Esophagus squamous epithelium (tissue), 5 donors: ENCODE results near the gene CAPN15. TPM values are rescaled to one million over a fixed set of nuclear protein-coding genes. Genes with fewer than 3 reads are reported as not detected.

Experiments
- DNase-seq: peaks from one replicate; lab custom pipeline; 2025; lab: John Stamatoyannopoulos, UW
- H3K27ac ChIP-seq, 4 donors: fragments of 200-600 bp; sonication (generic); one replicate each; pipeline ENCODE4 v1.5.1; 2016 to 2019; ENCODE audit warnings: mild to moderate bottlenecking in 1 of 4
- H3K27me3 ChIP-seq, 4 donors: fragments of 200-600 bp; sonication (generic); 1 replicate in 3 of 4; 2 replicates in 1 of 4; pipeline versions ENCODE4 v1.5.1 to v1.6.0; 2017 to 2021; ENCODE audit warnings: antibody characterized with exemption in 1 of 4
- H3K36me3 ChIP-seq, 3 donors: fragments of 200-600 bp; sonication (generic); one replicate each; pipeline ENCODE4 v1.5.1; 2016 to 2019
- H3K4me1 ChIP-seq, 3 donors: fragments of 200-600 bp; sonication (generic); one replicate each; pipeline ENCODE4 v1.5.1; 2017 to 2019
- H3K4me3 ChIP-seq, 4 donors: fragments of 200-600 bp; sonication (generic); 1 replicate in 3 of 4; 2 replicates in 1 of 4; pipeline ENCODE4 v1.5.1; 2016 to 2019; ENCODE audit warnings: mild to moderate bottlenecking in 2 of 4, moderate library complexity in 1 of 4
- H3K9me3 ChIP-seq, 3 donors: fragments of 200-600 bp; sonication (generic); one replicate each; pipeline ENCODE4 v1.5.1; 2016 to 2019
- CTCF ChIP-seq, 6 experiments: fragments of 450-650 bp in 4 of 6; fragments of 200-600 bp in 2 of 6; sonication (generic) in 2 of 6; IDR thresholded peaks; one replicate each; pipeline ENCODE4 v1.5.1; 2016 to 2019; ENCODE audit warnings: antibody characterized with exemption in 6 of 6, mild to moderate bottlenecking in 4 of 6, moderate library complexity in 4 of 6
- POLR2A ChIP-seq, 4 donors: fragments of 450-650 bp; IDR thresholded peaks; one replicate each; pipeline ENCODE4 v1.6.1; 2017; ENCODE audit warnings: antibody characterized with exemption in 4 of 4, mild to moderate bottlenecking in 4 of 4, moderate library complexity in 3 of 4
- WGBS, 2 donors: methylation state at CpG; one replicate each; pipeline ENCODE4 v1.1.5; 2018; 5-methylcytosine and 5-hydroxymethylcytosine counted together
- intact Hi-C: fragments of 100-400 bp; cut with DNase I; formaldehyde crosslinking; loops from one replicate; pipeline ENCODE4 v1.15.0; 2022
- total RNA-seq, 4 donors: library from RNA; depleted of rRNA; stranded (reverse); fragments of >200 nt; gene quantifications; one replicate each; pipeline ENCODE4 v1.1.0, GENCODE V29; 2016
- donor health status: DM: yes; HTN: yes; CAD: no.

Gene CAPN15
- total RNA-seq, 4 donors from 2014 or later: 29.4 to 69.6 (median 52.4) TPM

DNA sequence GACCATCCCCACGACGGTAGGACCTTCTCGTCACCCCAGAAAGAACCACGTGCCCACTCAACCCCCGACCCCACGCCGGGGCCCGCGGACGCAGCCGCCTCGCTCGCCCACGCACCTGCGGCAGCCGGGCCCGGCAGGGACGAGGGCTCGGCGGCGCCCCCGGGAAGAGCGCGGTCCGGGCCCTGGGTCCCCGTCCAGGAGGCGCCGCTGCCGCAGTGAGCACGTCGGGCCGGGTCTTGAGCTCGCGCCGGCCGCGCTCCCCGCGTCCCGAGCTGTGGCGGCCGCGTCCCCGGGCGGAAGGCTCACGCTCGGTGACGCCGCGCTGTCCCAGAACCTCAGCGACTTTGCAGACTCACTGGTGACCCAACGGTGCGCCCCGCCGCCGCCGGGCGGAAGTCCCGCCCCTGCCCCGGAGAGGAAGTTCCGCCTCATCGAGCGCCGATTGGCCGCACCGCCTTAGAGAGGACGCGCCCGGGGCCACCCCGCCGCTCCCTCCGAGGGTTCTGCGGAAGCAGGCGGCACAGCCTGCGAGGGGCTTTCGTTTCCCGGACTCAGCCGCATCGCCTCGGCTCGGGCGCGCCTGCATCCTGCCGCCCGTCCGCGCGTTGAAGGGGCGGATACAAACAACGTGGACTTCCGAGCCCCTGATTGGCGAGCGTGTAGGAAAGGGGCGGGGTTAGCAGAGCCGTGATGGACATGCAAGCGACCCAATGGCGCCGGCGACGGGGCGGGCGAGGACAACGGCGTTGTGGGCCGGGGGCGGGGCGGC is 61.6 kb downstream of the CAPN15 start:
- Histone ChIP-seq H3K4me1 (peaks cover 49 to 77% (median 56%) of the 10 kb centered on the region in 3 donors), H3K9me3 (no peaks in the 10 kb centered on the region), H3K4me3 (peak overlapping the region; percentile 71 to 92 (median 80)), H3K36me3 (no peaks in the 10 kb centered on the region), H3K27me3 (peaks cover 0 to 6% (median 0%) of the 10 kb centered on the region in 4 donors), H3K27ac (peak overlapping the region; percentile 95 to 99 (median 98))
- WGBS, 2 donors: no CpG with 5 or more reads among the region's 107 CpGs
- DNase-seq: peak; percentile 91
- peak in 3 of 4 donors; percentile 61 to 90 (median 90) for TF ChIP-seq POLR2A (IDR thresholded peaks at IDR 0.05)
- peak in 2 of 6 experiments; percentile 7 to 12 for TF ChIP-seq CTCF (IDR thresholded peaks at IDR 0.05)
- intact Hi-C loops: loop anchor here (10.0 kb wide), 1 partner anchor 76 kb away; the partner anchor contains the start of gene RHOT2

- no peaks in the 10 kb centered on the region for H3K36me3 ChIP-seq
- peaks cover 54 to 80% (median 61%) of the 10 kb centered on the region in 3 donors for H3K4me1 ChIP-seq
- peaks cover 0 to 6% (median 0%) of the 10 kb centered on the region in 4 donors for H3K27me3 ChIP-seq
- intact Hi-C loops: loop anchor here (10.0 kb wide), 1 partner anchor 75 kb away; the partner anchor contains the start of gene RHOT2
- peak within 1 kb of the TSS; percentile 71 to 92 (median 84) for H3K4me3 ChIP-seq
- TF ChIP-seq CTCF (IDR thresholded peaks at IDR 0.05) (peak in 1 of 6 experiments; percentile 15), POLR2A (IDR thresholded peaks at IDR 0.05) (no peak)
- peak; percentile 95 for DNase-seq
- WGBS, 2 donors: 0% methylated on average over 1 to 4 of the region's 67 CpGs
- H3K9me3 ChIP-seq: no peaks in the 10 kb centered on the region
- peak within 1 kb of the TSS; percentile 95 to 99 (median 98) for H3K27ac ChIP-seq
Measured at GRCh38 chr16:589658-590187, 62.2 kb downstream of the CAPN15 start, which contains the start of gene RAB40C. Gene RAB40C, plus strand, starts transcription at chr16:590066. Its CDS starts 226 bp downstream, at chr16:590292.

DNA sequence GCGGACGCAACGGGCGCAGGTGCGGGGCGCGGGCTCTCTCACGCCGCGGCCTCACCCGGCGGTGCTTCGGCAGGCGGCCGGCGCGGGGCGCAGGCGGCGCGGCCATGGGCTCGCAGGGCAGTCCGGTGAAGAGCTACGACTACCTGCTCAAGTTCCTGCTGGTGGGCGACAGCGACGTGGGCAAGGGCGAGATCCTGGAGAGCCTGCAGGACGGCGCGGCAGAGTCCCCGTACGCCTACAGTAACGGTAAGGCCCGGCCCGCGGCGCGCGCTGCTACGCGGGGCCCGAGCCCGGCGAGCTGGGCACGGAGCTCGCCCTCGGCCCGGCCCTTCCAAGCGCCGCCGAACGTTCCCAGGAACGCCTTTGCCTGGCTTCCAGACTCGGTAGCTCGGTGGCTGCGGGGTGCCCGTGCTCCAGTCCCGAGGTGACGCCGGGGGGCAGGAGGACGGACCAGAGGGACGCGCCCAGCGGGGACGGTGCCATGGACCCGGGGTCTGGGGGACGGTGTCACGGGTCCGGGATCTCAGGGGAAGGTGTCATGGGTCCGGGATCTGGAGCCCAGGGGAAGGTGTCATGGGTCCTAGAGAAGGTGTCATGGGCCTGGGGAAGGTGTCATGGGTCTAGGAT is 62.8 kb downstream of the CAPN15 start:
- intact Hi-C loops: no loop called here
- TF ChIP-seq CTCF (IDR thresholded peaks at IDR 0.05): peak in 1 of 6 experiments; percentile 23
- peak in 2 of 4 donors; percentile 34 to 38 for TF ChIP-seq POLR2A (IDR thresholded peaks at IDR 0.05)
- peaks cover 0 to 4% (median 0%) of the 10 kb centered on the region in 4 donors for H3K27me3 ChIP-seq
- no peaks in the 10 kb centered on the region for H3K9me3 ChIP-seq
- 0% methylated on average over 6 of the region's 71 CpGs; no CpG with 5 or more reads in 1 of the 2 donors for WGBS, 2 donors
- H3K4me1 ChIP-seq: peaks cover 58 to 84% (median 65%) of the 10 kb centered on the region in 3 donors
- H3K27ac ChIP-seq: peak overlapping the region; percentile 93 to 99 (median 96)
- H3K36me3 ChIP-seq: no peaks in the 10 kb centered on the region
- no peak for DNase-seq
- peak overlapping the region; percentile 71 to 92 (median 76) for H3K4me3 ChIP-seq

DNA sequence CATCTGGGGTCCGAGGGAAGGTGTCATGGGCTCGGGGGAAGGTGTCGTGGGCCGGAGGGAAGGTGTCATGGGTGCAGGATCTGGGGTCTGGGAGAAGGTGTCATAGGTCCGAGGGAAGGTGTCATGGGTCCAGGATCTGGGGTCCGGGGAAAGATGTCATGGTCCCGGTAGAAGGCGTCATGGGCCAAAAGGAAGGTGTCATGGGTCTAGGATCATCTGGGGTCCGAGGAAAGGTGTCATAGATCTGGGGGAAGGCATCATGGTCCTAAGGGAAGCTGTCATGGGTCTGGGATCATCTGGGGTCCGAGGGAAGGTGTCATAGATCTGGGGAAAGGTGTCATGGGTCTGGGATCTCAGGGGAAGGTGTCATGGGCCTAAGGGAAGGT is 63.3 kb downstream of the CAPN15 start:
- no peaks in the 10 kb centered on the region for H3K27me3 ChIP-seq
- WGBS, 2 donors: 41 to 46% methylated on average over 10 of the region's 10 CpGs
- H3K36me3 ChIP-seq: no peaks in the 10 kb centered on the region
- peaks cover 63 to 84% (median 68%) of the 10 kb centered on the region in 3 donors for H3K4me1 ChIP-seq
- no peak for TF ChIP-seq CTCF (IDR thresholded peaks at IDR 0.05)
- TF ChIP-seq POLR2A (IDR thresholded peaks at IDR 0.05): no peak
- DNase-seq: no peak
- peak overlapping the region; percentile 71 to 92 (median 76) for H3K4me3 ChIP-seq
- peak overlapping the region in 3 of 4 donors; percentile 93 to 99 (median 95) for H3K27ac ChIP-seq
- intact Hi-C loops: no loop called here
- no peaks in the 10 kb centered on the region for H3K9me3 ChIP-seq
